T-helper 1 cell treated with Interleukin-12 subunit alpha and Interleukin-12 subunit beta and Interleukin-4 antibody, amounts not matched to agents 30 ng/mL and 1 ng/mL, for 36 hours (primary cell): ENCODE measurements around the gene PTCRA. TPM values are rescaled to one million over a fixed set of nuclear protein-coding genes. Genes with fewer than 3 reads are reported as not detected.
"Not testable (repeated sequence)": the region's sequence is repeated elsewhere in the genome, so short reads cannot be mapped to it uniquely, and the experiment has no call there.

Experiments used
- intact Hi-C: fragments of 100-400 bp; cut with micrococcal nuclease; formaldehyde crosslinking; loops from one replicate; pipeline ENCODE4 v1.15.1; 2024
- total RNA-seq: library from RNA; stranded (reverse); gene quantifications from 2 replicates; pipeline ENCODE4 v1.2.3, GENCODE V29; 2022

PTCRA gene
- total RNA-seq, 1 donor from 2014 or later, result not detected

DNA sequence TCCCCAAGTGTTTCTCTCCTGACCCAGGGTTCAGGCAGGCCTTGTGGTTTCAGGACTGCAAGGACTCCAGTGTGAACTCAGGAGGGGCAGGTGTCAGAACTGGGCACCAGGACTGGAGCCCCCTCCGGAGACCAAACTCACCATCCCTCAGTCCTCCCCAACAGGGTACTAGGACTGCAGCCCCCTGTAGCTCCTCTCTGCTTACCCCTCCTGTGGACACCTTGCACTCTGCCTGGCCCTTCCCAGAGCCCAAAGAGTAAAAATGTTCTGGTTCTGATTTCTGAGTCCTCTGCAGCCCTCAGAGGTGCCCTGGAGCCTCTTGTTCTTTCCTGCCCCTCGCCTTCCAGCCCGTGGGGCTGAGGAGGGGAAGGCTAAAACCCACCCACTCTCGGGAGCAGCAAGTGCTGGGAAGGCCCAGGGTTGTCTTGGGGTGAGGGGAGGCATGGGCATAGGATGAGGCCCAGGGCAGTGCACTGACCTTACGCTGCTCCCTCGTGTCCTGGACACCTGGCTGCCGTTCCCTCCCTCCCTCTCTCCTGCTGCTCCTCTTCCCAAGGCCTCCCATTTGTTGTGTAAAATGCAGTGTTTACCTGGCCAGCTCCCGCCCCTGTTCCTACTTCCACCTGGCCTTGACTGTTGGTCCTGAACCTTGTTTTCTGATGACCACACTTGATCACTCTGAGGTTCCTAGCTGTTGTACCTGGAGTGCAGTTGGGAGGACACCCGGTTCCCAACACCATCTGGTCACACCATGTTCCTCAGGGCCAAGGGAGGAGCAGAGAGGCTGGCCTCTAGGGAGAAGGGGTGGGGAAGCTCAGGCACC, 23.3 kb downstream of the PTCRA start:
- intact Hi-C loops, result no loop called here

DNA sequence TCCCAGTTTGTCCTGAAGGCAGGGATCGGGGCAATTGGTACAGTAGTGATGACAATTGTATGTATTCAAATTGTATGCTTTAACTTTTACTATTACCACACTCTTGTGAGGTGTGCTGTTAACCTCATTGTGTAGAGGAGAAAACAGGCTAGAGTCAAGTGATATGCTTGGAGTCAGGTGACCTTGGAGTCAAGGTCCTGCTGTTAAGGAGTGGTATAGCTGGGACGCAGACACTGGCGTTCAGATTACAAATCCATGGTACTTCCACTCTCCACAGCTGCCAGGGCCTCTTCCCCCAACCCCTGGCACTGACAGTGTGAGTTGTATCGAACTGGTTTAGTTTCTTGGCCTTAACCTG, 23.9 kb downstream of the PTCRA start:
- intact Hi-C loops, result no loop called here

DNA sequence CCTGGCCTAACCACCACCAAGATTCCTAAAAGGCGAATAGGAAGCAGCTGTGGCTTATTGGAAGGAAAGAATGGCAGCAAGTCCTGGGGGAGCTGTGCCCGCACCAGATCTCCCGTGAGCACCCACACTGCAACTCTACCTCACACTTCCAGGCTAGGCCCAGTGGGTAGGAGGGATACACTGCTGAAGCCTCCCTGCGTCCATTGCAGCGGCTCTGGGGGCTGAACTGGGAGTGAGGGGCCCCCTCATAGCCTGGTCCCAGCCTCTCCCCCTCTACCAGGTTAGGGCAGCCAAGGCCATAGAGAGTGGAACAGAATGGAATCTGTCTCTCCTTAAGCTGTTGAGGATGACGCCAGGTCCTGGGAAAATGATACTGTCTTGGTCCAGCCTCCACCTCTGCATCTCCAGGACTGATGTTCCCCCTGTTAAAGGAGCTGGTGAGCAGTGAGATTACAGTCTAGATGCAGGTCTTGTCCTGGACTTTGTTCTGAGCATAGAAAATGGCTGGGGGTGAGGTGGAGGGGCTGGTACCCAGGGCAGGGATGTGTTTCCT, 24.7 kb downstream of the PTCRA start:
- intact Hi-C loops, result no loop called here

DNA sequence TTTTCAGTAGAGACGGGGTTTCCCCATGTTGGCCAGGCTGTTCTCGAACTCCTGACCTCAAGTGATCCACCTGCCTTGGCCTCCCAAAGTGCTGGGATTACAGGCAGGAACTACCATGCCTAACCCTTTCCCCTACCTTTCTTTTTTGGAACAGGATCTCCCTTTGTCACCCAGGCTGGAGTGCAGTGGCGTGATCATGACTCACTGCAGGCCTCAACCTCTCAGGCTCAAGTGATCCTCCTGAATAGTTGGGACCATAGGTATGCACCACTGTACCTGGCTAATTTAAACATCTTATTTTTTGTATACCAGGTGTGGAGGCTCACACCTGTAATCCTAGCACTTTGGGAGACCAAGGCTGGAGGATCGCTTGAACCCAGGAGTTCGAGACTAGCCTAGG, 25.5 kb downstream of the PTCRA start:
- intact Hi-C loops, result not testable (repeated sequence)

DNA sequence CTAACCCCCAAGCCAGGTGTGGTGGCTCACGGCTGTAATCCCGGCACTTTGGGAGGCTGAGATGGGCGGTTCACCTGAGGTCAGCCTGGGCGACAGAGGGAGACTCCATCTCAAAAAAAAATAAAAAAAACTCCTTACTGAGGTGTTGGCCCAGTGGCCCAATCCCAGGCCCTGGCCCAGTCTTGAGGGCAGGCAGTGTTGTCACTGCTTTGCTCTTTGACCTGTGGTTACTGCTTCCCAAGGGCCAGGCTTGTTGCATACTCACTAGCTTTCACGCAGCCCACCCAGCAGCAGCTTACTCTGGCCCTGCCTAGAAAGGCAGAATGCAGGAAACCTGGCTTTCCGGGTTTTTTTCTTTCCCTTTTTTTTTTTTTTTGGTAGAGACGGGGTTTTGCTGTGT, 26.6 kb downstream of the PTCRA start:
- intact Hi-C loops, result no loop called here

DNA sequence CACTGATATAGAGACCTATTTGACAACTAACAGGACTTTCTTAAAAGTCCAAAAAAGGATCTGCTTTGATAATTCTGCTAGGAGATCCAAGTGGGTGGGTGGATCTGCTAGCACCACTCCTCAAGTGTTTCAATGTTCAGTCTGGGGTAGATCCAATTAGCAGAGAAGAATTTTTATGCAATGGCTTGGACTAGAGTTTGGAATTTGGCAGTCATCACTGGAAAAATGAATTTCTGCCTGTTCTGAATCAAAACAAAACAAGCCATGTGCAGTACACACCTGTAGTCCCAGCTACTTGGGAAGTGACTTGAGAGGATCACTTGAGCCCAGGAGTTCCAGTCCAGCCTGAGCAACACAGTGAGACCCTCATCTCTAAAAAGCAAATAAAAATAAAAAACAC, 32.1 kb downstream of the PTCRA start:
- intact Hi-C loops, result no loop called here

DNA sequence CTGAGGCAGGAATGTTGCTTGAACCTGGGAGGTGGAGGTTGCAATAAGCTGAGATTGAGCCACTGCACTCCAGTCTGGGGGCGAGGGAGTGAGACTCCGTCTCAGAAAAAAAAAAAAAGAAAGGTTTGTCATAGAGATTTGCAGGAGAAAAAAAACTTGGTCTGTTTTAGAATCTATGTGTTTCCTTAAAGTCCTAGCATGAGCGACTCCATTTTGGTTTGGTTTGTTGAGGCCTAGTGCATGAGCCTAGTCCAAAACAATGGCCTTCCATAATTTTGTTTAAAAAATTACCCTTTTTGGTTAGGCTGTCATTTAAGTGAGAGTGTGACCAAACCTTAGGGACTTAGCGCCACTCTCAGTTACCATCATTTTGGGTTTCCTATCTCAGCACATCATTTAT, 36.5 kb downstream of the PTCRA start:
- intact Hi-C loops, result no loop called here

DNA sequence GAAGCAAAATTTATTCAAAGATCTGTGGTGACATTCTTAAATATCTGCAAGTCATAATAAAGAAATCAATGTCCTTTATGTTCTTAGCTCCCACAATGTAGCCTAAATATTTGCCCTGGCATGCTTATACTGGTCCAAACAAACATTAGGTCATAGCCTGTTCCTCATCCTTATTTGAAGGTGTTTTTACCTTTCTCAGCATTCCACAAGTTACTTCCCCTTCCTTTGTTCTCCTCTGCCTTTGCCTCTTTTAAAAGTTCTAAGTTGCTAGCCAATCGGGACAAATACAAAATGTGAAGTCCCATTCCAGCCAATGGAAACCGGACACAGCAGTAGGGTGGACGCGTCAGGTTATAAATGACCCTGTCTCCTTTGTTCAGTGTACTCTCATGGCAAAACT, 38.6 kb downstream of the PTCRA start:
- intact Hi-C loops, result not testable (repeated sequence)

DNA sequence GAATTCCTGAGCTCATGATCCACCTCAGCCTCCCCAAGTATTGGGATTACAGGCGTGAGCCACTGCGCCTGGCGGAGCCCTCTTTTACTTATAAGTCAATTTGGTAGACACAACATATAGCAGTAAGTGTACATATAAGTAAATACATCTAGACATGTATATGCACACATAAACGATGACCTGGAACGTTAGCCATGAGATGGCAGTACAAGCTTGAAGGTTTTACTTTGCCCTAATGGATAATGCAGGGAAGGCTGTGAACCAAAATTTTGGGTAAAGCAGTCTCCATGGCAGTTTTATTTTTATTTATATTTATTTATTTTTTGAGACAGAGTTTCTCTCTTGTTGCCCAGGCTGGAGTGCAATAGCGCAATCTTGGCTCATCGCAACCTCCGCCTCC, 42.3 kb downstream of the PTCRA start:
- intact Hi-C loops, result no loop called here

DNA sequence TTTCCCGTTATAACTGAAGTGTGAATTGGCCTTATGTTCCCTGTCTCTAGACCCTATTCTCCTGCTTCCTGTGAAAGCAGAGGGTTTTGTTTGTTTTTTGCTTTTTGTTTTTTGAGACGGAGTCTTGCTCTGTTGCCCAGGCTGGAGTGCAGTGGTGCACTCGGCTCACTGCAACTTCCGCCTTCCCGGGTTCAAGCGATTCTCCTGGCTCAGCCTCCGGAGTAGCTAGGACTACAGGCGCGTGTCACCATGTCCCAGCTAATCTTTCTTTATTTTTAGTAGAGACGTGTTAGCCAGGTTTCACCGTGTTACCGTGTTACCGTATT, 44.0 kb downstream of the PTCRA start:
- intact Hi-C loops, result no loop called here

DNA sequence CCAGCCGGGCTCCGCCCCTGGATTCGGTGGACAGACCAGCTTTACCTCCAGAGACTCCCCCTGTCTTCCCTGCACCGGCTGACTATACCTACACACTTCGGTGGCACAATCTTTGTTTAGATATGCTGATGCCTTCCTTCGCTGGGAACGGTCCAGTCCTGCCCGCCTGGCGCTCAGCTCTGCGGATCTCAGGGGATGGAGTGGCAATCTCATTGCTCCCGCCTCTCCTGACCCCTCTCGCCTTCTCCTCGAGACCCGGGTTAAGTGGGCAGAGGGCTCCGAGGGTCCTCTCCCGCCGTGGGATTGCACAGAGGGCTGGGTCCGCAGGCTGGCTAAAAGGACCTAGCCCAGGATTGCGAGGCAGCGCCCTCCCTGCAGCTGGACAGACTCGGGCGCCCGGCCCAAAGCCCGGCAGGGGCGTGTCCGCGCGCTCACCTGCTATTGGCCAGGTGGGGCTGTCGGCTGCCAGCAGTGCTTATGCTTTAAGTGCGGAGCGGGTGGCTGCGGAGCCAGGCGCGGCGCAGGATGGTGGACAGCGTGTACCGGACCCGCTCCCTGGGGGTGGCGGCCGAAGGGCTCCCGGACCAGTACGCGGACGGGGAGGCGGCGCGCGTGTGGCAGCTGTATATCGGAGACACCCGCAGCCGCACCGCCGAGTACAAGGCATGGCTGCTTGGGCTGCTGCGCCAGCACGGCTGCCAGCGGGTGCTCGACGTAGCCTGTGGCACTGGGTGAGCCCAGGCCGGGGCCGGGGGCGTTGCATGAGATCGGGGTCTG, 44.6 kb downstream of the PTCRA start, which contains the start of gene GNMT:
Gene GNMT (plus strand): TSS at position 512 of the 777 bp plus-strand sequence. CDS start 14 bp downstream, at position 526.
- intact Hi-C loops, result no loop called here

DNA sequence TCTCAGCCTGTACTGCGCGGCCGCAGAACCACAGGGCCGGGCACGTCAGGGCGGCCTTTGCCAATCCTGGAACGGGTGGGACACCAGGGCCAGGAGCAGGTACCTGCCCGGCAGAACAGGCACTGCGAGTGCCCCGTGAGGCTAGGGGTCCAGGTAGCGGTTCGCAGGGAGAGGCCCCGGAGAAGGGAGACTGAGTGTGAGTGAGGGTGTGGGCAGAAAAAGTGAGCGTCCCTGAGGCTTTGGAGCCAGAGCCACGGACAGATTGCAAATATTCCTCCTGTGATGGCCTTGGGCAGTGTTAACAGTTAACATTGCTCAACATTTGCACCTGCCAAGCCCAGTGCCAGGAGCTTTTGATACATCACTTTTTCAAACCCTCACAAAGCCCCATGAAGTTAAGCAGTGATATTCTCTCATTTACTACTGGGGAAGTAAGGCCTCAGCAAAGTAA, 45.2 kb downstream of the PTCRA start:
- intact Hi-C loops, result no loop called here

DNA sequence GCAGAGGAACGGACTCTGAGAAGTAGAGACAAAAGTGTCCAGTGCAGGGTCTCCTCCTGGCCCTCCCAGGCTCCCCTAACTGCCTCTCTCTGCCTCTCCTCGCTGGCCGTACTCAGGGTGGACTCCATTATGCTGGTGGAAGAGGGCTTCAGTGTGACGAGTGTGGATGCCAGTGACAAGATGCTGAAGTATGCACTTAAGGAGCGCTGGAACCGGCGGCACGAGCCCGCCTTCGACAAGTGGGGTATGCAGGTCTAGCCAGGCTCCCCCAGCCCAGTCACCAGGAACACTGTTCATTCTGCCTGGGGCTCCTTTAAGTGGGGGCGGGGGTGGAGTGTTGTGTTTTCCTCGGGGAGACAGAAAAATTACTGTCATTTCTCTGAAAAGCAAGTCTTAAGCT, 46.2 kb downstream of the PTCRA start:
- intact Hi-C loops, result loop anchor here (2.0 kb wide), 1 partner anchor 33 kb away; no protein-coding TSS in a partner anchor

DNA sequence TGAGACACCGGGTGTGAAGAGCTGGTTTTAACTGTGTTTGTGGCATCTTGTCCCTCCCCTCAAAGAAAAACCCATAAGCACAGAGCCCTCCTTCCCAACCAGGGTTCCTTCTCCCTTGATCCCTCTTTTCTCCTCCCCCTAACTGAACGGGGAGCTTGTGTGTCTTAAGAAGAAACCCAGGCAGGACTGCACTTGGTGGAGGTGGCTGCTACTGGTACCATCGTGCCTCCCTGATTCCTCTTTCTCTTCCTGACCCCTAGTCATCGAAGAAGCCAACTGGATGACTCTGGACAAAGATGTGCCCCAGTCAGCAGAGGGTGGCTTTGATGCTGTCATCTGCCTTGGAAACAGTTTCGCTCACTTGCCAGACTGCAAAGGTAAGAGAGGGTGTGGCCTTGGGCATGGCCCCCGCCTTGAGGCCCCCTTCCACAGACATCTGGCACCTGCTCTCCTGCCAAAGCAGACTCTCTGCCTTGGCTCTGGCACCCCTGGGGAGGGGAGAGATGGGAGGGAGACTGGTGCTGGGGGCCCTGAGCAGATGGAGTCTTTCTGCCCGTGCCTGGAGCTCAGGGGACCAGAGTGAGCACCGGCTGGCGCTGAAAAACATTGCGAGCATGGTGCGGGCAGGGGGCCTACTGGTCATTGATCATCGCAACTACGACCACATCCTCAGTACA, 46.8 kb downstream of the PTCRA start:
- intact Hi-C loops, result loop anchor here (2.0 kb wide), 1 partner anchor 32 kb away; no protein-coding TSS in a partner anchor

DNA sequence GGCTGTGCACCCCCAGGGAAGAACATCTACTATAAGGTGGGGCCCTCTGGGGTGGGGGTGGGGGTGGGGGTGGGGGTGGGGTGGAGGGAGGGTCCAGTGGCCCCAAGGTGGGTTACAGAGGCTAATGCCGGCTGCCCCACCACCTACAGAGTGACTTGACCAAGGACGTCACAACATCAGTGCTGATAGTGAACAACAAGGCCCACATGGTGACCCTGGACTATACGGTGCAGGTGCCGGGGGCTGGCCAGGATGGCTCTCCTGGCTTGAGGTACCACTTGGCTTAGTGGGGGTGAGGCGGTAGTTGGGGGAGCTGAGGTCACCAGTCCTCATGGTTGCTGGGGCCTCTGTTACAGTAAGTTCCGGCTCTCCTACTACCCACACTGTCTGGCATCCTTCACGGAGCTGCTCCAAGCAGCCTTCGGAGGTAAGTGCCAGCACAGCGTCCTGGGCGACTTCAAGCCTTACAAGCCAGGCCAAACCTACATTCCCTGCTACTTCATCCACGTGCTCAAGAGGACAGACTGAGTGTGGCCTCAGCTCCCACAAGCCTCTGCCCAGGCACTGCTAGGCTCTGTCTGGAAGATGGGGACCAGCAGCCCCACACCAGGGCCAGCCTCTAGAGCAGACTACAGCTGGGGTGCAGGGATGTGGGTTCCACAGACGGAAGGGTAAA, 47.5 kb downstream of the PTCRA start:
- intact Hi-C loops, result loop anchor here (2.0 kb wide), 1 partner anchor 31 kb away; no protein-coding TSS in a partner anchor

DNA sequence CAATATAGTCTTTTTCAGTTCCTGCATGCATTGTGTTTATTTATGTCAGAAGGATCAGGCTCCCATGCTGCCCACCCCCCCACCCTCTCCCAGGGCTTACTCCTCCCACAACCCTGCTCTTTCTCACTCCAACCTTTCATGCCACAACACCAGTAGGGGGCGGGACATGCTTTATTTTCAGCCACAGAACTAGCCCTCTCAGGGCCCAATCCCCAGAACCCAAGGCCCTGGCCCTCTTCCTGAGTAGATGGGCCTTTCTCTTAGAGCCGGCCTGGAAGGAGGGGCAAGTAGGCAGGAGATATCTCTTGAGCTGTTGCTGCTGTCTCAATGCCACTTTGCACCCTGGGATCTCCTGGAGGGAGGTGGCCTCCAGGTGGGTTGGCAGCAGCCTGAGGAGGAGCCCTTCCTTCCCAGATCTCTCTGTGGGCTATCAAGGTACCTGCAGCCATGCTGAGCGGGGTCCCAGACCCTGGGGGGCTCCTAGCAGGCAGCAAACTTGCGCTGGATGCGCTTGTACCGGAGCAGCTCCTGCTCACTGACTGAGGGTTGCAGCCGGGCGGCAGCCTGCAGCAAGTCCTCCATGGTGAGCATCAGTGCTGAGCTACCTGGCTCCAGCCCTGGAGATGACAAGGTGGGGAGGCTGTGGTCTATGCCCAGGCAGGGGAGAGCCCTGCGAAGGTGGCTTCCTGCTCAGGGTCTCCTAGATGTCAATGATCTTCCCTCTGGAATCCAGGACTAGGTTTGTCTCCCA, 48.2 kb downstream of the PTCRA start:
- intact Hi-C loops, result loop anchor here (1.0 to 2.0 kb wide), 2 partner anchors 31 to 179 kb away; no protein-coding TSS in a partner anchor

DNA sequence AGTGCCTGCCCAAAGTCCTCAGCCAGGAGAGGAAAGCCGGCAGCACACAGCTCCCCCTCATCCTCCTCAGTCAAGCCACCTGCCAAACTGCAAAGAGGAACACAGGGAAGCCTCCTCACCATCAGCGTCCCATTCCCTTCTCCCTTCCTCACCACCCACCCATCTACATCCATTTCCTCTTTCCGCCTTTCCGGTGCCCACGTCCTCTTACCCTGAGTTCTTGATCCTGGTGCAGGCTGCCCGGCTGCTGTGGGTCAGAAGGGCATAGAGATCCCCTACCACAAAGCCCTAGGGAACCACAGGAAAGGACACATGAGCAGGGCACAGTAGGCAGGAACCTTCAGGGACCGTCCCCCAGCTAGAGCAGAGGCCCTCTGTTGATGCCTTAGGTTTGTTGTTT, 50.7 kb downstream of the PTCRA start:
- intact Hi-C loops, result no loop called here

DNA sequence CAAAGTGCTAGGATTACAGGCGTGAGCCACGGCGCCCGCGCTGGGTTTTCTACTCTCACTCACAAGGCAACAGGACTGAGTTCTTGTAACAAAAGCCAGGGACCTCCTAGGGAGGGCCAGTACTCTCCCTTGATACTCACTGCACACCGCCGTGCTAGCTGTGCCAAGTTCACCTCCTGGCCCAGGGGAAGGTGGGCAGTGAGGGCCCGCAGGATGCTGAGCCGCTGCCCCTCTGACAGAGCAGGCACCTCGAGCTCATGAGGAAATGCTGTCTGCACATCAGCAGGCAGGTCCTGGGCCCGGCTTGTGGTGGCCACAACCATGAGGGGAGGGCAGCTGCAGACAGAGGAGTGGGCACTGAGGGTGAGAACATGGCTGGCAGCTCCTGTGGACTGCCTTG, 51.4 kb downstream of the PTCRA start:
- intact Hi-C loops, result no loop called here

DNA sequence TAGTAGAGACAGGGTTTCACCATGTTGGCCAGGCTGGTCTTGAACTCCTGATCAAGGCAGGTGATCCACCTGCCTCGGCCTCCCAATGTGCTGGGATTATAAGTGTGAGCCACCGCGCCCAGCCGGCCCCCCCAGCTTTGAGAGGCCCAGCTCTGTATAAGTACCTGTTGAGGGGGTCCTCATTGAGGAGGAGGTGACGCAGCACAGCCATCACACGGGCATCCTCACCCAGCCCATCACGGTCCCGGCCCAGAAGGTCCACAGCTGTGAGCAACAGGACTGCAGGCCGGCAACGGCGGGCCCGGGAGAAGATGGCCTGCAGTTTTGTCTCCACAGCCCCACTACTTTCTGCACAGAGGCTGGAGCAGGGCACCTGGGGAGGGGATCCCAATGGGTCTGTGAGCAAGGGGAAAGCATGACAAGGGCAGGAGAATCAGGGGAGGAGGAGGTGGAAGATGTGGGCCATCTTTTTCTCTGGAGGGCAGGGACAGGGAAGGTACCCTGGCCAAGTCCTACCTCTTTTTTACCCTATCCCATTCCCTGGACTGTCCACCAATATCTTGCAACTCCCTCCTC, 52.4 kb downstream of the PTCRA start:
- intact Hi-C loops, result no loop called here

DNA sequence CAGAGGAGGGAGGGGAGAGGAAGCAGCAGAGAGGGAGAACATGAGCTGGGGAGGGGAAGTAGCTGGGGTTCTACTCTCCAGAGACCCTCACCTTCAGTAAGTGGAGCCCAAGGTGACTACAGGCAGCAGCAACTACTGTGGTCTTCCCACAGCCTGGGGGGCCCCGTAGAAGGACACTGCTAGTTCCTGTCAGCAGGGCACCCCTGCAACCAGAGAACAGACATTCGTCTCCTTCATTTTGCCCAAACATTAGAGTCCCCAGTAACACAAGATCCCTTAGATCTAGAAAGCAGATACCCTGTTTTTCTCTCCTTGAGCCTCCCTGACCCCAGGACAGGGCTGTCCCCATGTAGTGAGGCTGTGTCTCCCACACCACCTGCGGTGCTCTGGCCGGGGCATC, 52.9 kb downstream of the PTCRA start:
- intact Hi-C loops, result no loop called here
